ENCODE data around the gene DIP2A. TPM values are rescaled to one million over a fixed set of nuclear protein-coding genes. Genes with fewer than 3 reads are reported as not detected.

The DIP2A gene
- polyA plus RNA-seq, 1 donor from 2014 or later, result 45.0 TPM

DNA sequence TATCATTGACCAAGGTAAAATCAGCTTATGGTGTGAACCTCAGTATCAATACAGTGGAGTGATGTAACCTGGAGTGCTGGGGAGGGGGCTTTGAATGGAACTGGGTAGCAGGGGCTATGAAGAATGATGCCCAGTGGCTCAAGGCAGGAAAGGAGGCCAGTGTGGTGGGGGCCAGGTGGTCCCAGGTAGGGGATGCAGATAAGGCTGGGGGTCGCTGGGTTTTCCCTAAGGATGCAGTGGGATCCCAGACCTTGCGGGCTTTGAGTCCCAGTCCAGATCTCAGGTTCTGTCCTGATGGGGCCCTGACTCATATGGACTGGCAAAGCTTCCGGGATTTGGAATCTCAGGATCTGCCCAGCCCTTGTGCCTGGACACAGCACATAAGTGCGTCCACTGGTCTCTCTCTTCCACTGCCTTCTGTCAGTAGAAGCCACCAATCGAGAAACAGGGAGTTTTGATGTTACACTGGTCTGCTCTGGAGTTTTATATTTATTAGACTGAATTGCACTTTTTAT is 94.2 kb downstream of the DIP2A start:
- no peak overlapping the region for H3K27ac ChIP-seq (ENCODE audit: low read length)
- no peak overlapping the region for H3K9ac ChIP-seq (ENCODE audit: low read length)
- H3K36me3 ChIP-seq (ENCODE audit: insufficient read depth, low read length), result no peaks in the 10 kb centered on the region
- no peaks in the 10 kb centered on the region for H3K79me2 ChIP-seq (replicated peaks; ENCODE audit: insufficient read depth, low read length)
- H3F3A ChIP-seq (ENCODE audit: insufficient read depth, low read length, poor library complexity, severe bottlenecking), result no peaks in the 10 kb centered on the region
- H3K4me2 ChIP-seq (ENCODE audit: low read length), result no peak overlapping the region
- H3K4me3 ChIP-seq (ENCODE audit: low read length), result no peak overlapping the region
- H3K9me2 ChIP-seq (ENCODE audit: insufficient read depth, low read length), result no peaks in the 10 kb centered on the region
- H3K27me3 ChIP-seq (ENCODE audit: insufficient read depth, low read depth, low read length), result no peaks in the 10 kb centered on the region
- no peak for TF ChIP-seq POLR2AphosphoS5 (IDR thresholded peaks at IDR 0.05)
- TF ChIP-seq EZH2 (IDR thresholded peaks at IDR 0.05; ENCODE audit: borderline replicate concordance, insufficient read depth, low read length, poor library complexity, severe bottlenecking), result no peak
- no peak for TF ChIP-seq TAF1 (IDR thresholded peaks at IDR 0.05; ENCODE audit: low read depth)
- no peak for TF ChIP-seq SMC3 (conservative IDR thresholded peaks at IDR 0.05; ENCODE audit: poor library complexity)
- no peak for TF ChIP-seq RAD21 (conservative IDR thresholded peaks at IDR 0.05)
- TF ChIP-seq MXI1 (conservative IDR thresholded peaks at IDR 0.05; ENCODE audit: poor library complexity, severe bottlenecking), result no peak
- no peak for TF ChIP-seq EP300 (conservative IDR thresholded peaks at IDR 0.05; ENCODE audit: poor library complexity, severe bottlenecking)
- no peak for TF ChIP-seq CTCF (IDR thresholded peaks at IDR 0.05; ENCODE audit: poor library complexity, severe bottlenecking)
- no peak for TF ChIP-seq REST (IDR thresholded peaks at IDR 0.05; ENCODE audit: borderline replicate concordance)
- H3K9me3 ChIP-seq (ENCODE audit: low read length), result no peaks in the 10 kb centered on the region
- H4K20me1 ChIP-seq (ENCODE audit: insufficient read depth), result no peaks in the 10 kb centered on the region
- no peak overlapping the region for H2AFZ ChIP-seq (ENCODE audit: low read depth, low read length)

GRCh38 chr21:46553993-46554392 is 95.3 kb downstream of the DIP2A start:
- no peak for TF ChIP-seq RAD21 (conservative IDR thresholded peaks at IDR 0.05)
- no peak for TF ChIP-seq REST (IDR thresholded peaks at IDR 0.05; ENCODE audit: borderline replicate concordance)
- no peak for TF ChIP-seq SMC3 (conservative IDR thresholded peaks at IDR 0.05; ENCODE audit: poor library complexity)
- TF ChIP-seq EZH2 (IDR thresholded peaks at IDR 0.05; ENCODE audit: borderline replicate concordance, insufficient read depth, low read length, poor library complexity, severe bottlenecking), result no peak
- no peak for TF ChIP-seq TAF1 (IDR thresholded peaks at IDR 0.05; ENCODE audit: low read depth)
- TF ChIP-seq MXI1 (conservative IDR thresholded peaks at IDR 0.05; ENCODE audit: poor library complexity, severe bottlenecking), result no peak
- no peak for TF ChIP-seq CTCF (IDR thresholded peaks at IDR 0.05; ENCODE audit: poor library complexity, severe bottlenecking)
- TF ChIP-seq POLR2AphosphoS5 (IDR thresholded peaks at IDR 0.05), result no peak
- TF ChIP-seq EP300 (conservative IDR thresholded peaks at IDR 0.05; ENCODE audit: poor library complexity, severe bottlenecking), result no peak
- no peaks in the 10 kb centered on the region for H3K79me2 ChIP-seq (replicated peaks; ENCODE audit: insufficient read depth, low read length)
- no peak overlapping the region for H3K4me2 ChIP-seq (ENCODE audit: low read length)
- H2AFZ ChIP-seq (ENCODE audit: low read depth, low read length), result no peak overlapping the region
- no peak overlapping the region for H3K9ac ChIP-seq (ENCODE audit: low read length)
- no peaks in the 10 kb centered on the region for H3K36me3 ChIP-seq (ENCODE audit: insufficient read depth, low read length)
- H3K4me3 ChIP-seq (ENCODE audit: low read length), result no peak overlapping the region
- no peaks in the 10 kb centered on the region for H3F3A ChIP-seq (ENCODE audit: insufficient read depth, low read length, poor library complexity, severe bottlenecking)
- H3K9me3 ChIP-seq (ENCODE audit: low read length), result no peaks in the 10 kb centered on the region
- no peaks in the 10 kb centered on the region for H4K20me1 ChIP-seq (ENCODE audit: insufficient read depth)
- no peaks in the 10 kb centered on the region for H3K9me2 ChIP-seq (ENCODE audit: insufficient read depth, low read length)
- no peaks in the 10 kb centered on the region for H3K27me3 ChIP-seq (ENCODE audit: insufficient read depth, low read depth, low read length)
- no peak overlapping the region for H3K27ac ChIP-seq (ENCODE audit: low read length)
